GM12875 (cell line): ENCODE measurements around the gene FTL.
A peak's percentile ranks its signal among the peaks of the same experiment; 100 is the strongest.
"Not testable (repeated sequence)": the region's sequence is repeated elsewhere in the genome, so short reads cannot be mapped to it uniquely, and the experiment has no call there.

ENCODE experiments used
- H3K4me3 ChIP-seq: one replicate; pipeline ENCODE4 v1.5.1; 2011; ENCODE audit warnings: low read depth, low read length, control low read depth
- CTCF ChIP-seq: IDR thresholded peaks from 2 replicates; pipeline ENCODE4 v1.5.1; 2011; ENCODE audit warnings: low read depth, mild to moderate bottlenecking, control low read depth, inconsistent platforms, low read length, moderate library complexity, borderline replicate concordance; ENCODE audit not compliant: insufficient read depth

FTL gene

GRCh38 chr19:48922548-48923490, 42.3 kb upstream of the FTL start:
- no peak overlapping the region for H3K4me3 ChIP-seq
- no peak for TF ChIP-seq CTCF

- H3K4me3 ChIP-seq: no peak overlapping the region
- TF ChIP-seq CTCF: no peak
Measured at GRCh38 chr19:48925240-48925843, 39.8 kb upstream of the FTL start.

GRCh38 chr19:48925890-48926289, 39.2 kb upstream of the FTL start:
- not testable (repeated sequence) for H3K4me3 ChIP-seq

GRCh38 chr19:48926909-48927308, 38.2 kb upstream of the FTL start:
- no peak overlapping the region for H3K4me3 ChIP-seq
- TF ChIP-seq CTCF: no peak

GRCh38 chr19:48927692-48928091, 37.4 kb upstream of the FTL start:
- H3K4me3 ChIP-seq: not testable (repeated sequence)

- no peak for TF ChIP-seq CTCF
- no peak overlapping the region for H3K4me3 ChIP-seq
Measured at GRCh38 chr19:48928164-48929025, 36.7 kb upstream of the FTL start.

GRCh38 chr19:48933382-48933932, 31.7 kb upstream of the FTL start, which contains the start of gene DHDH:
TSS of gene DHDH (plus strand) at chr19:48933699. CDS start at chr19:48933722, 23 bp downstream.
- H3K4me3 ChIP-seq: peak within 1 kb of the TSS; percentile 52
- TF ChIP-seq CTCF: no peak

GRCh38 chr19:48934837-48935236, 30.3 kb upstream of the FTL start:
- no peak for TF ChIP-seq CTCF
- no peak overlapping the region for H3K4me3 ChIP-seq
